ENCODE data around the gene USP30.

DNA sequence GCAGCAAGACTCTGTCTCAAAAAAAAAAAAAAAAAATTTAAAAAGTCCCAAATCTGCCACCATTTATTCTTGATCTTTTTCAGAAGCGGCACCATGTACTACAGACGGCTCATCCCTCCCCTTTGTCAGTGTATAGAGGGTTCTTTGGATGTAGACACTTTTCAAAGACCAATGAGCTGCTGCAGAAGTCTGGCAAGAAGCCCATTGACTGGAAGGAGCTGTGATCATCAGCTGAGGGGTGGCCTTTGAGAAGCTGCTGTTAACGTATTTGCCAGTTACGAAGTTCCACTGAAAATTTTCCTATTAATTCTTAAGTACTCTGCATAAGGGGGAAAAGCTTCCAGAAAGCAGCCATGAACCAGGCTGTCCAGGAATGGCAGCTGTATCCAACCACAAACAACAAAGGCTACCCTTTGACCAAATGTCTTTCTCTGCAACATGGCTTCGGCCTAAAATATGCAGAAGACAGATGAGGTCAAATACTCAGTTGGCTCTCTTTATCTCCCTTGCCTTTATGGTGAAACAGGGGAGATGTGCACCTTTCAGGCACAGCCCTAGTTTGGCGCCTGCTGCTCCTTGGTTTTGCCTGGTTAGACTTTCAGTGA, 57.5 kb downstream of the USP30 start:
- TF ChIP-seq CTCF (IDR thresholded peaks at IDR 0.05) (no peak), EZH2 (IDR thresholded peaks at IDR 0.05) (no peak), EZH2phosphoT487 (IDR thresholded peaks at IDR 0.05) (no peak)

Data from neural progenitor cell (in vitro differentiated cells).